Right cardiac atrium (tissue), 5 donors: Measurements from ENCODE around the gene CCDC7. TPM values are rescaled to one million over a fixed set of nuclear protein-coding genes. Genes with fewer than 3 reads are reported as not detected.
"Not testable (repeated sequence)": the region's sequence is repeated elsewhere in the genome, so short reads cannot be mapped to it uniquely, and the experiment has no call there.

Experiments
- ATAC-seq, 2 donors: fragments of 200-7000 bp; cut with Tn5 transposase; one replicate each; pipeline versions ENCODE4 v1.8.0 to v1.9.1; 2020; ENCODE audit warnings: moderate library complexity in 2 of 2, mild to moderate bottlenecking in 1 of 2
- DNase-seq, 3 donors: peaks; one replicate each; pipeline ENCODE4 v3.0.0-alpha.2; 2020
- H3K27ac ChIP-seq: one replicate; pipeline ENCODE4 v1.5.1; 2013; ENCODE audit warnings: mild to moderate bottlenecking, low read length, control low read depth, moderate library complexity
- H3K27me3 ChIP-seq: one replicate; pipeline ENCODE4 v1.6.1; 2013; ENCODE audit not compliant: control insufficient read depth, insufficient read depth
- H3K4me1 ChIP-seq: one replicate; pipeline ENCODE4 v1.6.1; 2013; ENCODE audit warnings: low read length; ENCODE audit not compliant: control insufficient read depth, insufficient read depth
- H3K4me3 ChIP-seq: one replicate; pipeline ENCODE4 v1.5.1; 2013; ENCODE audit warnings: low read length, control low read depth
- H3K9me3 ChIP-seq: one replicate; pipeline ENCODE4 v1.6.1; 2013; ENCODE audit warnings: low read length; ENCODE audit not compliant: control insufficient read depth
- WGBS: extraction: QIAGEN DNeasy Blood & Tissue Kit; methylation state at CpG from one replicate; pipeline ENCODE4 v1.1.7; 2013; 5-methylcytosine and 5-hydroxymethylcytosine counted together
- intact Hi-C, 4 donors: fragments of 100-400 bp; cut with DNase I; formaldehyde crosslinking; loops; one replicate each; pipeline versions ENCODE4 v1.11.0 to v1.14.0; 2022 to 2023
- polyA plus RNA-seq: library from polyadenylated mRNA; stranded (reverse); fragments of 200-250 nt; gene quantifications from one replicate; pipeline ENCODE4 v1.2.3, GENCODE V29; 2013
- total RNA-seq, 4 donors: library from RNA; stranded (reverse); fragmentation: NEBNext Ultra II Directional; extraction: Animal tissue kit (Norgen Biotek cat#: 25700); gene quantifications; one replicate each; pipeline ENCODE4 v1.2.1, GENCODE V29; 2021
- donor health status: healthy with polysubstance abuse.
- donor health status: DM: no; HTN: yes; CAD: no.
- donor health status: DM: no; HTN: no; CAD: no.
- donor health status: DM: no; HTN: yes; CAD: no; lungs with severe emphysema.
- donor health status: DM: yes; HTN: yes; CAD: no.

CCDC7 gene
- total and polyA plus RNA-seq, 5 donors = 0.91 to 38.7 (median 34.7) TPM

DNA sequence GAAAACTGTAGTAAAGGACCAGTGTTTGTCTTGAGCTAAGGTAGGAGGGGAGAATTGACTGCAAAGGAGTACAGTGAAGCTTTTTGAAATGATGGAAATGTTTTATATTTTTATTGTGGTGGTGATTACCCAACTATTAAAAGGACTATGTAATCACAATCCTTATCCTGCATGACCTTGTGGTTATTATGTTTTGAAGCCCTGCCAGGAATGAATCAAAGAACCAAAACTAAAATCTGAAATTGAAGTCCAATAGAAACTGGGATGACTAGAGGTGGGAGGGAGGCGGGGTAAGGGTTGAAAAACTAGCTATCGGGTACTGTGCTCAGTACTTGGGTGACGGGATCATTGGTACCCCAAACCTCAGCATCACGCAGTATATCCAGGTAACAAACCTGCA is 8.2 kb downstream of the CCDC7 start:
- intact Hi-C loops = no loop called here
- no peak for DNase-seq

GRCh38 chr10:32459051-32459698 is 13.2 kb downstream of the CCDC7 start:
- intact Hi-C loops = no loop called here
- H3K27me3 ChIP-seq = no peaks in the 10 kb centered on the region
- ATAC-seq = no peak
- no peaks in the 10 kb centered on the region for H3K4me1 ChIP-seq
- no peak overlapping the region for H3K4me3 ChIP-seq
- 93% methylated on average over 1 of the region's 1 CpG for WGBS
- DNase-seq = no peak
- H3K9me3 ChIP-seq = no peaks in the 10 kb centered on the region
- H3K27ac ChIP-seq = no peak overlapping the region

More for the DNA sequence above, 8.2 kb downstream of the CCDC7 start:
- no peaks in the 10 kb centered on the region for H3K9me3 ChIP-seq
- WGBS = 96% methylated on average over 4 of the region's 4 CpGs
- no peak overlapping the region for H3K27ac ChIP-seq
- H3K4me1 ChIP-seq = no peaks in the 10 kb centered on the region
- ATAC-seq = no peak
- no peak overlapping the region for H3K4me3 ChIP-seq
- no peaks in the 10 kb centered on the region for H3K27me3 ChIP-seq

DNA sequence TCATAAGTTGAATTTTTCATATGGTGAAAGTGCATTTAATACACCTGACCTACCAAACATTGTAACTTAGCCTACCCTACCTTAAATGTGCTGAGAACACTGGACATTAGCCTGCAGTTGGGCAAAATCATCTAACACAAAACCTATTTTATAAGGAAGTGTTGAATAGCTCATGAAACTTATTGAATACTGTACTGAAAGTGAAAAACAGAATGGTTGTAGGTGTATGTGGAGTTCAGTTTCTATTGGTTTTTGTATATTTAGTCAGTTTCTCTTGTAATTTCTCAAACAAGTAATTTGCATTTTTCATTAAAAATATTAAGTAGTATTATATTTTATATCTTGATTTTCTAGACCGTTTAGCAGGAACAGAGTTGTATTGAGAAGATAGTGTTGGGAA is 15.3 kb downstream of the CCDC7 start:
- H3K4me1 ChIP-seq = no peaks in the 10 kb centered on the region
- 88% methylated on average over 1 of the region's 1 CpG for WGBS
- DNase-seq (no peak), ATAC-seq (no peak)
- no peak overlapping the region for H3K27ac ChIP-seq
- H3K9me3 ChIP-seq = no peaks in the 10 kb centered on the region
- no peak overlapping the region for H3K4me3 ChIP-seq
- intact Hi-C loops = no loop called here
- no peaks in the 10 kb centered on the region for H3K27me3 ChIP-seq

- WGBS = 96% methylated on average over 1 of the region's 1 CpG
Observed at GRCh38 chr10:32471232-32471631, 25.3 kb downstream of the CCDC7 start.

DNA sequence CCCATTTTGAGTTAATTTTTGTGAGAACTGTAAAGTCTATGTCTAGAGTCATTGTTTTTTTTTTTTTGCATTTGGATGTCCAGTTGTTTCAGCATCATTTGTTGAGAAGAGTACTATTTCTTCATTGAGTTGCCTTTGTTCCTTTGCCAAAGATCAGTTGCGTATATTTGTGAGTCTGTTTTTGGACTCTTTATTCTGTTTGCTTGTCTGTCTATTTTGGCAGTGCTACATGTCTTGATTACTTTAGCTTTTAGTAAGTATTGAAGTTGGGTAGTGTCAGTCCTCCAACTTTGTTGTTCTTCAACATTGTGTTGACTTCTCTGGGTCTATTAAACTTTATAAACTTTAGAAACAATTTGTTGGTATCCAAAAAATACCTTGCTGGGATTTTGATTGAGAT is 31.6 kb downstream of the CCDC7 start:
- WGBS = 93% methylated on average over 1 of the region's 1 CpG
- Histone ChIP-seq H3K27me3 (no peaks in the 10 kb centered on the region), H3K9me3 (no peaks in the 10 kb centered on the region), H3K4me1 (no peaks in the 10 kb centered on the region), H3K27ac (no peak overlapping the region), H3K4me3 (no peak overlapping the region)
- DNase-seq (no peak), ATAC-seq (no peak)
- intact Hi-C loops = no loop called here

More at GRCh38 chr10:32471232-32471631, 25.3 kb downstream of the CCDC7 start:
- no peak for ATAC-seq
- H3K27ac ChIP-seq = no peak overlapping the region
- H3K4me1 ChIP-seq = no peaks in the 10 kb centered on the region
- H3K4me3 ChIP-seq = no peak overlapping the region
- intact Hi-C loops = no loop called here
- H3K9me3 ChIP-seq = no peaks in the 10 kb centered on the region
- H3K27me3 ChIP-seq = no peaks in the 10 kb centered on the region
- no peak for DNase-seq

DNA sequence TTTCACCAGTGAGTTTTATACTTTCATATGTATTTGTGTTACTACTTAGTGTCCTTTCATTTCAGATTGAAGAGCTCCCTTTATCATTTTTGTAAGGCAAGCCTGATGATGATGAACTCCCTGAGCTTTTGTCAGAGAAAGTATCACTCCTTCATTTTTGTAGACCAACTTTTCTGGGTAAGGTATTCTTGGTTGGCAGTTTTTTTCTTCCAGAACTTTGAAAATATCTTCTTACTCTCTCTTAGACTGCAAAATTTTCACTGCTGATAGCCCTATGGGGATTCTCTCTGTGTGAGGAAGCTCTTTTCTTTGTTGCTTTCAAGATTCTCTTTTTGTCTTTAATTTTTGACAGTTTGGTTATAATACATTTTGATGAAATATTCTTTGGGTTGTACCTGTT is 35.7 kb downstream of the CCDC7 start:
- H3K4me3 ChIP-seq = no peak overlapping the region
- no peaks in the 10 kb centered on the region for H3K27me3 ChIP-seq
- no peak for DNase-seq
- H3K9me3 ChIP-seq = no peaks in the 10 kb centered on the region
- intact Hi-C loops = no loop called here
- H3K4me1 ChIP-seq = no peaks in the 10 kb centered on the region
- H3K27ac ChIP-seq = no peak overlapping the region
- no peak for ATAC-seq

GRCh38 chr10:32483019-32483502 is 37.1 kb downstream of the CCDC7 start:
- H3K4me3 ChIP-seq, intact Hi-C loops, H3K27me3 ChIP-seq, H3K27ac ChIP-seq, DNase-seq, ATAC-seq, H3K4me1 ChIP-seq, H3K9me3 ChIP-seq: not testable (repeated sequence)

DNA sequence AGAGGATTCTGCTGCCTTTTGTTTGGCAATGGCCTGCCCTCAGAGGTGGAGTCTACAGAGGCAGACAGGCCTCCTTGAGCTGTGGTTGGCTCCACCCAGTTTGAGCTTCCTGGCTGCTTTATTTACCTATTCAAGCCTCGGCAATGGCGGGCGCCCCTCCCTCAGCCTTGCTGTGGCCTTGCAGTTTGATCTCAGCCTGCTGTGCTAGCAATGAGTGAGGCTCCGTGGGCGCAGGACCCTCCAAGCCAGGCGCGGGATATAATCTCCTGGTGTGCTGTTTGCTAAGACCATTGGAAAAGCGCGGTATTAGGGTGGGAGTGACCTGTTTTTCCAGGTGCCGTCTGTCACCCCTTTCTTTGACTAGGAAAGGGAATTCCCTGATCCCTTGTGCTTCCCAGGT is 42.1 kb downstream of the CCDC7 start:
- peak in 2 of 3 donors; percentile 12 to 35 for DNase-seq
- H3K27ac ChIP-seq, H3K4me1 ChIP-seq, H3K4me3 ChIP-seq, ATAC-seq, H3K27me3 ChIP-seq, H3K9me3 ChIP-seq, intact Hi-C loops: not testable (repeated sequence)
- 88% methylated on average over 10 of the region's 10 CpGs for WGBS

GRCh38 chr10:32489158-32489557 is 43.2 kb downstream of the CCDC7 start:
- Histone ChIP-seq H3K4me1 (peaks cover 2% of the 10 kb centered on the region), H3K27me3 (no peaks in the 10 kb centered on the region), H3K9me3 (no peaks in the 10 kb centered on the region), H3K4me3 (no peak overlapping the region), H3K27ac (no peak overlapping the region)
- intact Hi-C loops = no loop called here
- ATAC-seq (no peak), DNase-seq (no peak)
- WGBS = 97% methylated on average over 1 of the region's 1 CpG

DNA sequence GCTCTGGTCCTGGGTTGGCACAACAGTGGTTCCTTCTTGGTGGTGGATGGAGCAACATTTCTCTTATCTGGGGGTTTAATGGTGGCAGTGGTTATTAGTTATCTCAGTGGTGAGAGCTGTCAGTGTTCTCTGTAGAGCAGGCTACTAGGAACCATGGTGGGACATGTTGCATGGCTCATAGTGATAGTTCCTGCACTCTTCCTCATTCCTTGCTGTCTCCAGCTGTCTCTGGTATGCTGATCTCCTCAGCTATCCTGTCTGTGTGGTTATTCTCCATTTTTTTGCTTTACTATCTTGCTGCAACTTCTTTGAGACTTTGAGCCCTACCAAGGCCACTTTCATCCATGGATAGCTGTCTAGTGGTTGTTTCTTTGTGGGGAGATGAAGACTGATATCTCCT is 44.0 kb downstream of the CCDC7 start:
- Histone ChIP-seq H3K4me3 (no peak overlapping the region), H3K27me3 (no peaks in the 10 kb centered on the region), H3K9me3 (no peaks in the 10 kb centered on the region), H3K27ac (no peak overlapping the region), H3K4me1 (peaks cover 2% of the 10 kb centered on the region)
- intact Hi-C loops = no loop called here
- DNase-seq (no peak), ATAC-seq (no peak)

DNA sequence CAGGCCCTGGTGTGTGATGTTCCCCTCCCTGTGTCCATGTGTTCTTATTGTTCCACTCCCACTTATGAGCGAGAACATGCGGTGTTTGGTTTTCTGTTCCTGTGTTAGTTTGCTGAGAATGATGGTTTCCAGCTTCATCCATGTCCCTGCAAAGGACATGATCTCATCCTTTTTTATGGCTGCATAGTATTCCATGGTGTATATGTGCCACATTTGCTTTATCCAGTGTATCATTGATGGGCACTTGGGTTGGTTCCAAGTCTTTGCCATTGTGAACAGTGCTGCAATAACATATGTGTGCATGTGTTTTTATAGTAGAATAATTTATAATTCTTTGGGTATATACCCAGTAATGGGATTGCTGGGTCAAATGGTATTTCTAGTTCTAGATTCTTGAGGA is 48.6 kb downstream of the CCDC7 start:
- 50% methylated on average over 2 of the region's 2 CpGs for WGBS
- H3K27ac ChIP-seq, H3K4me3 ChIP-seq, DNase-seq, H3K4me1 ChIP-seq, intact Hi-C loops, H3K27me3 ChIP-seq, H3K9me3 ChIP-seq, ATAC-seq: not testable (repeated sequence)

GRCh38 chr10:32500136-32500535 is 54.2 kb downstream of the CCDC7 start:
- H3K27me3 ChIP-seq, H3K27ac ChIP-seq, H3K4me3 ChIP-seq, H3K4me1 ChIP-seq, H3K9me3 ChIP-seq, intact Hi-C loops, ATAC-seq: not testable (repeated sequence)
- 99% methylated on average over 31 of the region's 31 CpGs for WGBS
- DNase-seq = peak in 2 of 3 donors; percentile 27 to 49
